Measurements from ENCODE around the gene LLPH.

Gene LLPH

DNA sequence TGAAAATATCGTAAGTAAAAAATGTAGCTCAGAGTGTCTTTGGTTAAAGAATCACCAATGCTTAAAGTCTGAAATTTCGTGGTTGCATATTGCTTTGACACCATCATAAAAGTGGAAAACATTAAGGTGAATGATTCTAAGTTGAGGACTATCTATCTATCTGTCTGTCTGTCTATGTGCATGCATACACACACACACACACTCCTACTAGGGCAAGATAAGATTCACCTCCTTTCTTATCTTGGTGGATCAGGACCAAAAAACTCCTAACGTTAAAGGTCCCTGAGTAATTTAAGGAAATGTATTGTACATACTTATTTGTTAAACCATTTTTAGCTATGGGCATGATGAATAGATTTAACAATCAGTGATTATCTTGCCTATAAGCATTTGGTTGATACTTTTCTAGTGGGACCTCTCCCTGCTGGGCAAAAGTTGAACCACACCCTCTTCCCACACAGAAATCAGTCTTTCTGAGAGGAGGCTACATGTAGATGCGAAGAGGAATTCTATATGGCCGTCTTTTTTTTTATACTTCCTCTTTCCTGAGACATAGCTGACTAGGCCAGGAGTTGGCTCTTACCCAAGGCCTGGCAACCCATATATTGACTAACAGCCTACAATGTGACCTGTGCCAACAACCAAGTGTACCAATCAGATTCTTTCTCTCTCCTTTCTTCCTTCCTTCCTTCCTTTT lies 19.3 kb upstream of the LLPH start:
- Histone ChIP-seq H3K36me3 (ENCODE audit: insufficient read depth, low read length) (peaks cover 14% of the 10 kb centered on the region), H3K27ac (no peak overlapping the region), H3K4me3 (no peak overlapping the region), H3K9ac (ENCODE audit: insufficient read length) (no peak overlapping the region), H3K9me3 (ENCODE audit: low read depth, low read length) (no peaks in the 10 kb centered on the region)
- no peak for DNase-seq (ENCODE audit: low read depth, low spot score)
- TF ChIP-seq EZH2 (IDR thresholded peaks at IDR 0.05) (no peak), POLR2AphosphoS5 (IDR thresholded peaks at IDR 0.05; ENCODE audit: borderline replicate concordance, low read depth, low read length) (no peak), FOXP2 (optimal IDR thresholded peaks at IDR 0.05; ENCODE audit: control extremely low read depth, extremely low read length, insufficient read depth) (no peak)

DNA sequence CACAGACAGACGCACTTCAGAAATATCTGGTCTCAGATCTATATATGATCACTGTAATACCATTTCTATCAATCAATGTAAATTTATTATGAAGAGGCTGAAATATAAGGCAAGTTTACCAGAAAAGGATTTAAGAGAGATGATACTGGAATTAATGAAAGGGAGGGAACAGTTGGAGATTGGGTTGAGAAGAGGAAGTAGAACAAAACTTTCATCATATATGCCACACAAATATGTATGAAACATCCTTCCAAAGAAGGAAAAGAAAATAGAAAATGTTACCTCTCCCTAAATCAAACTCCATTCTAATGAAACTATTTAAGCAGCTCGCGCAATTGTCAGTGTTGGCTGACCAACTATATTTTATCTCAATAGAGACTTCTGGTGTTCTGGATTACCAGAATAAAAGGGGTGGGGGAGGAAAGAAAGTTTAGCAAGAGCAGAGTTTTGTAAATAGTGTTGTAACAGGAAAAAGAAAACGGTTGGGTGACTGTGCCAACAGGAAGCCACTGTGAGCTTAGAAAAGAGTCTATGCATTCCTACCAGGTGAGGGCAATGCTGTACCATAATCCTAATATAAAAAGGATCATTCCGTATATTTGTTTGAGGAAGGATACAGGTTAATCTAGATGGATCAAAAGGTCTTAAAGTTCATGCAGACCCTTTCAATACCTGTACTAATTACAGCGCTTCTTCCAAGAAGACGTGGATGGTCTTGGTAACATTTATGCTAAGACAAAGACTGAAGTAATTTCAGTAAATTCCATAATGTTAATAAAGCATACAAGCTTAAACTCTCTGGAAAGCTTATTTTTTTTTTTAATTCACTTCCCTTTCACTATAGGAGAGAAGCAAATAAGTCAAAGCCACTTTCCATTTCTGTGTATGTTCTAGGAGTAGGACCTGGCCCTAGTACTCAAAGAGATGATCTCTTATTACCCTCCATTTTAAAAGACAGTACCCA lies 14.5 kb upstream of the LLPH start:
- H3K4me3 ChIP-seq, result no peak overlapping the region
- peaks cover 43% of the 10 kb centered on the region for H3K36me3 ChIP-seq (ENCODE audit: insufficient read depth, low read length)
- peak overlapping the region; percentile 67 for H3K27ac ChIP-seq
- TF ChIP-seq POLR2AphosphoS5 (IDR thresholded peaks at IDR 0.05; ENCODE audit: borderline replicate concordance, low read depth, low read length) (no peak), FOXP2 (optimal IDR thresholded peaks at IDR 0.05; ENCODE audit: control extremely low read depth, extremely low read length, insufficient read depth) (no peak), EZH2 (IDR thresholded peaks at IDR 0.05) (no peak)
- peak overlapping the region; percentile 24 for H3K9ac ChIP-seq (ENCODE audit: insufficient read length)
- H3K9me3 ChIP-seq (ENCODE audit: low read depth, low read length), result no peaks in the 10 kb centered on the region; the same call in none of the 2 replicates
- peak; percentile 45 for DNase-seq (ENCODE audit: low read depth, low spot score)

DNA sequence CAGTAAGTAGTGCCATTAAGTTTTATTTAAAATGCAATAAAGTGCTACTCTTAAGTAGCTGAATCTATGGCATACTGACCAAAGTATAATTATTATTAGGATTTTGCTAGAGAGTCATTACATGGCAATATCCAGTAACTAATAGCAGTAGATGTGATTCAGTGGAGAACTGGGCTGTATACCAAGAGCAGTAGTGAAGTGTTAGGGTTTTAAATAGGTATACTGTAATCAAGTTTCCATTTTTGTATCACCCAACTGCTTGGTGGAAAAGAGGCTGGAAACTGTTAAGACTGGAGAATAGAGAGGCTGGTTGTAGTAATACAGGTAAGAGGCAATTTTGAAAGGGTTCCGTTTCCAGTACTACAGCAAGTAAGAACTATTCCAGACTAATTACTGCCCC lies 13.3 kb upstream of the LLPH start:
- H3K27ac ChIP-seq, result no peak overlapping the region
- no peaks in the 10 kb centered on the region; the same call in none of the 2 replicates for H3K9me3 ChIP-seq (ENCODE audit: low read depth, low read length)

DNA sequence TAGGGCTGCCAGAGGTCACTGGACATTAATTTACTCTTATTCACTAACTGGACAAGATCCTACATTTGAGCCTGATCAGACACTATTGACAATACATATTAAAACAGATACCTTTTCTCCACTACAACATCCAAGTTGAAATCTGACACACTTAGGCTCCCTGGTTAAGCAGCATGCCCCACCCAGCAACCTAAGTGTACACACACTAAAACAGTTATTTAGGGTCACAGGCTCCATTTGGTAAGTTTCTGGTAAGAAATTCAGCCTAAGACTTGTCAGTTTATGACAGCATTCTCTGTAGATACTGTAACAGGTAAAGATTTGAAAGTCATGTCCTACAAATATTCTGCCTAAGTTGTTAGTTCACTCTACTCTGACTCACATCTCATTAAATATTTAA lies 12.3 kb upstream of the LLPH start:
- Histone ChIP-seq H3K9me3 (ENCODE audit: low read depth, low read length) (no peaks in the 10 kb centered on the region; the same call in none of the 2 replicates), H3K36me3 (ENCODE audit: insufficient read depth, low read length) (peaks cover 61% of the 10 kb centered on the region), H3K27ac (no peak overlapping the region), H3K9ac (ENCODE audit: insufficient read length) (no peak overlapping the region), H3K4me3 (no peak overlapping the region)
- TF ChIP-seq EZH2 (IDR thresholded peaks at IDR 0.05) (no peak), POLR2AphosphoS5 (IDR thresholded peaks at IDR 0.05; ENCODE audit: borderline replicate concordance, low read depth, low read length) (no peak), FOXP2 (optimal IDR thresholded peaks at IDR 0.05; ENCODE audit: control extremely low read depth, extremely low read length, insufficient read depth) (no peak)
- no peak for DNase-seq (ENCODE audit: low read depth, low spot score)

More for the DNA sequence above, 13.3 kb upstream of the LLPH start:
- TF ChIP-seq FOXP2 (optimal IDR thresholded peaks at IDR 0.05; ENCODE audit: control extremely low read depth, extremely low read length, insufficient read depth) (no peak), POLR2AphosphoS5 (IDR thresholded peaks at IDR 0.05; ENCODE audit: borderline replicate concordance, low read depth, low read length) (no peak), EZH2 (IDR thresholded peaks at IDR 0.05) (no peak)
- DNase-seq (ENCODE audit: low read depth, low spot score), result no peak
- Histone ChIP-seq H3K36me3 (ENCODE audit: insufficient read depth, low read length) (peaks cover 55% of the 10 kb centered on the region), H3K4me3 (no peak overlapping the region), H3K9ac (ENCODE audit: insufficient read length) (no peak overlapping the region)

DNA sequence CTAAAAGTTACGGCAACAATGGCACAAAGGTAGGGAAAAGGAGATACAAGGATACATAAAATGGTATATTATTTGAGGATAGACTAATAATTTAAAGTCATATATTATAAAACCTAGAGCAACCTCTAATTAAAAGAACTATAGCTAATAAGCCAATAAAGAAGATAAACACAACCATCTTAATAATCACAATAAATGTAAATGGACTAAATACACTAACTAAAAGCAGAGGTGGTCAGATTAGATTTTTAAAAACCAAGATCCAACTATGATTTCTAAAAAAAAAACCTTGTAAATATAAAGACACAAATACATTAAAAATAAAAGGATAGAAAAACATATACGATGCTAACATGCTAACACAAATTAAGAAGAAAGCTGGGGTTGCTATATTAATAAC lies 10.7 kb upstream of the LLPH start:
- H3K27ac ChIP-seq, result no peak overlapping the region
- H3K9me3 ChIP-seq (ENCODE audit: low read depth, low read length), result no peaks in the 10 kb centered on the region; the same call in none of the 2 replicates
- no peak overlapping the region for H3K9ac ChIP-seq (ENCODE audit: insufficient read length)
- DNase-seq (ENCODE audit: low read depth, low spot score), result no peak
- TF ChIP-seq POLR2AphosphoS5 (IDR thresholded peaks at IDR 0.05; ENCODE audit: borderline replicate concordance, low read depth, low read length), result no peak
- TF ChIP-seq EZH2 (IDR thresholded peaks at IDR 0.05), result no peak
- no peak for TF ChIP-seq FOXP2 (optimal IDR thresholded peaks at IDR 0.05; ENCODE audit: control extremely low read depth, extremely low read length, insufficient read depth)
- H3K36me3 ChIP-seq (ENCODE audit: insufficient read depth, low read length), result peaks cover 76% of the 10 kb centered on the region
- H3K4me3 ChIP-seq, result no peak overlapping the region

DNA sequence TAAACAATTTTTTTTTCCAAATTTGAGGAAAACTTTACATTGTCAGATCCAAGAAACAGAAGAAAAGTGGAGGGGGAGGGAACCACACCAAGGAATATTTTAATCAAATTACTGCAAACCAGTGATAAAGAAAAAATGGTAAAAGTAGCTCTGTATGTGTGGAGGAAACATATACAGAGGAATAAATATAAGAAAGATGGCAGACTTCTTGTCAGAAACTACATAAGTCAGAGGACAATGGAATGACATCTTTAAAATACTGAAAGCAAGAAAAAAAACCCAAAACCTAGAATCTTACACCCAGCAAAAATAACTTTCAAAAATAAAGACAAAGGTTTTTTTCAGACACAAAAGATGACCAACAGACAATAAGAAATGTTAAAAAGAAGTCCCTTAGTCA lies 10.2 kb upstream of the LLPH start:
- no peak overlapping the region for H3K9ac ChIP-seq (ENCODE audit: insufficient read length)
- H3K9me3 ChIP-seq (ENCODE audit: low read depth, low read length), result no peaks in the 10 kb centered on the region; the same call in none of the 2 replicates
- peaks cover 80% of the 10 kb centered on the region for H3K36me3 ChIP-seq (ENCODE audit: insufficient read depth, low read length)
- no peak for TF ChIP-seq EZH2 (IDR thresholded peaks at IDR 0.05)
- no peak for TF ChIP-seq POLR2AphosphoS5 (IDR thresholded peaks at IDR 0.05; ENCODE audit: borderline replicate concordance, low read depth, low read length)
- no peak for TF ChIP-seq FOXP2 (optimal IDR thresholded peaks at IDR 0.05; ENCODE audit: control extremely low read depth, extremely low read length, insufficient read depth)
- DNase-seq (ENCODE audit: low read depth, low spot score), result no peak
- no peak overlapping the region for H3K4me3 ChIP-seq
- H3K27ac ChIP-seq, result no peak overlapping the region

DNA sequence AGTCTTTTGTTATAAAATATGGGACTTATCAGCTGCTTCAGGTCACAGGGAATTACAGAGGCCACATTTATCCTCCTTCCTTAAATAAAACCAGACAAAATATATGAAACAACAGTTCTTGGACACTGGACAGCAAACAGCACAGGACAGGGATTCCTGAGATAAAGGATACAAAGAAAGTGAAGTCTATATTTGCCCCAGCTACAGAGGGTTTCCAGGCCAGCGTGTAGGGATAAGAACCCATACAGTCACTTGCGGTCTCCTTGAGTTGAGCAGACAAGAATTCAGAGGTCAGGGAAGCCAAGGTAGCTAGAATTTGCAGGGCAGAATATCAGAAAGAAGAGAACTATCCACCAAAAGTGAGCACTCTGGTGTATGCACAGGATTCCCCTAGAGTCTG lies 8.8 kb upstream of the LLPH start:
- Histone ChIP-seq H3K9me3 (ENCODE audit: low read depth, low read length) (no peaks in the 10 kb centered on the region; the same call in none of the 2 replicates), H3K36me3 (ENCODE audit: insufficient read depth, low read length) (peaks cover 78% of the 10 kb centered on the region), H3K9ac (ENCODE audit: insufficient read length) (no peak overlapping the region), H3K4me3 (no peak overlapping the region), H3K27ac (no peak overlapping the region)
- TF ChIP-seq POLR2AphosphoS5 (IDR thresholded peaks at IDR 0.05; ENCODE audit: borderline replicate concordance, low read depth, low read length) (no peak), FOXP2 (optimal IDR thresholded peaks at IDR 0.05; ENCODE audit: control extremely low read depth, extremely low read length, insufficient read depth) (no peak), EZH2 (IDR thresholded peaks at IDR 0.05) (no peak)
- DNase-seq (ENCODE audit: low read depth, low spot score), result no peak

DNA sequence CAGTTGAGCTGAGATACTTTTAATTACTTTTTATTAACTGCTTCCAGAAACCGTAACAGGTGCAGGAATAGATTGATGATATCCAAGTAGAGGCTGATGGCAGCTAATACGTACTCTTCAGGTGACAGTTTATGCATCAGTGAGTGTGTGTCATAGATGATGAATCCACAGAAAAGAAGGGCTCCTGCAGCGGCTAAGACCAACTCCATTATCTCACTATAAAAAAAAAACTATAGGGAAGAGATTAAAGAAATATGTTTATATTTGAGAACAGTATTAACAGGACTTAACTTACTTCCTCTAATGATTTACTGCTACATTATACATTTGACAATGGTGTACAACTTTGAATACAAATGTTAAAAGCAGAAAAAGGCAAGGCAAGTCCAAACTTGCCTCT lies 7.4 kb upstream of the LLPH start:
- TF ChIP-seq FOXP2 (optimal IDR thresholded peaks at IDR 0.05; ENCODE audit: control extremely low read depth, extremely low read length, insufficient read depth) (no peak), EZH2 (IDR thresholded peaks at IDR 0.05) (no peak), POLR2AphosphoS5 (IDR thresholded peaks at IDR 0.05; ENCODE audit: borderline replicate concordance, low read depth, low read length) (no peak)
- Histone ChIP-seq H3K36me3 (ENCODE audit: insufficient read depth, low read length) (peaks cover 68% of the 10 kb centered on the region), H3K4me3 (no peak overlapping the region), H3K27ac (no peak overlapping the region), H3K9ac (ENCODE audit: insufficient read length) (no peak overlapping the region), H3K9me3 (ENCODE audit: low read depth, low read length) (no peaks in the 10 kb centered on the region; the same call in none of the 2 replicates)
- DNase-seq (ENCODE audit: low read depth, low spot score), result no peak
